A172 (cell line): Measurements from ENCODE around the gene YJEFN3. TPM values are rescaled to one million over a fixed set of nuclear protein-coding genes. Genes with fewer than 3 reads are reported as not detected.

Experiments used
- DNase-seq: peaks from one replicate; pipeline ENCODE4 v3.0.0-alpha.2; 2015; ENCODE audit warnings: low spot score
- total RNA-seq: library from RNA; depleted of rRNA; stranded (reverse); fragments of >200 nt; shearing (Covaris generic); gene quantifications from 2 replicates; pipeline ENCODE4 v1.2.3, GENCODE V29; 2014; rRNA removed

The YJEFN3 gene, protein sequence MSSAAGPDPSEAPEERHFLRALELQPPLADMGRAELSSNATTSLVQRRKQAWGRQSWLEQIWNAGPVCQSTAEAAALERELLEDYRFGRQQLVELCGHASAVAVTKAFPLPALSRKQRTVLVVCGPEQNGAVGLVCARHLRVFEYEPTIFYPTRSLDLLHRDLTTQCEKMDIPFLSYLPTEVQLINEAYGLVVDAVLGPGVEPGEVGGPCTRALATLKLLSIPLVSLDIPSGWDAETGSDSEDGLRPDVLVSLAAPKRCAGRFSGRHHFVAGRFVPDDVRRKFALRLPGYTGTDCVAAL
- 0.62 and 1.1 TPM in 2 replicates for total RNA-seq

- no peak for DNase-seq
These were observed at the start of gene YJEFN3 for GRCh38 chr19:19528721-19529490. TSS of gene YJEFN3 (plus strand) at chr19:19528911. CDS start at chr19:19528933, 22 bp downstream.

DNA sequence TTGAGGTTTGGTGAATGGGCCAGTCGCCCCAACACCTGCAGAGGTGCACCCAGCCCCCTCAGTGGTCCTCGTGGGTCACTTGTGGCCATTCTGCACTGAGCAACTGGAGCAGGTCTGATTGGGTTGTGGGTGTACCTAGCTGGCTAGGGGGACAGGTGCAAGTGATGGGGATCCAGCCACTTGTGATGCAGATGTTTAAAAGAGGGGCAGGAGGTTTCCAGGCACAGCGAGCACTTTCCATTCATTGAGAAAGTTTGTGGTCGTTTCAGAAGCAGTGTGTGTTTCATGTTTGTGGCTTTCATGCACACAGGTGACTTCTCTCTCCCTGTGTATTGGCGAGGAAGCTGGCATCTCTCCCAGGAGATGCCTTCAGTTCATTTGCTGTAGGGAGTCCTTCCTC lies 48.0 kb upstream of the YJEFN3 start:
- DNase-seq = no peak

DNA sequence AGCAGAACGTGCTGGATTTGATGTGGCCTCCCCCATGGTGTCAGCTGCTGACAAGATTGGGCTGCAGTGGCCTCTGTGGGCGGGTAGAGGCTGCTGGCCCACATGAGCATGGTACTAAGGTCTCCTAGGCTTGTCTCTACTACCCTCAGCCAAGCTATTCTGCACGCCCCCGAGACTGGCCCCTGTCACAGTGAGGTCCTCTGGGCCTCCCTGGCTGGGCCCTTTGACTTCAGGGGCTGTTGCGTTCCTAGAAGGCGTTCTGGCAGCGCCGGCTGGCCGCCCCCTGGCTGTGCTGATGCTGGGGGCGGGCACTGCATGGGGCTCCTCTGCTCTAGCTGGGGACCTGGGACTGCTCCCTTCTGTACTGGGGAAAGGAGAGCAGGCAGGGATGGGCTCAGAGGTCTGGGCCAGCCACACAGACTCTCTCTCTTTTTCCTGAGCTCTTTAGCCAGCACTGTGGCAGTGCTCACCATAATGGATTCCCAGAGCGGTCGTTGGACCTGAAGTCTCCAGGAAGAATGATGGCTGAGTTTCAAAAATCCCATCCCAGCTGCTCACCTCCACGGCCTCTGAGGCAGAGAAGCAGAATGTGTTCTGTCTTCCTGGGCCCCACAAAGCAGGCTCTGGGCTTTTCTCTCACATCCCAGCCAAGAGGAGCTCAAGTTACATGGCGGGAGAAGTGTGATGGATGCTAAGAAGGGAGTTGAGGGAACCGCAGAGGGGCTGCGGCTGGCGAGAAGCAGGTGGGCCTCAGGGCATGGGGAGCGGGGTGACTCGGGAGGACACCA lies 45.7 kb upstream of the YJEFN3 start:
- DNase-seq = no peak

DNA sequence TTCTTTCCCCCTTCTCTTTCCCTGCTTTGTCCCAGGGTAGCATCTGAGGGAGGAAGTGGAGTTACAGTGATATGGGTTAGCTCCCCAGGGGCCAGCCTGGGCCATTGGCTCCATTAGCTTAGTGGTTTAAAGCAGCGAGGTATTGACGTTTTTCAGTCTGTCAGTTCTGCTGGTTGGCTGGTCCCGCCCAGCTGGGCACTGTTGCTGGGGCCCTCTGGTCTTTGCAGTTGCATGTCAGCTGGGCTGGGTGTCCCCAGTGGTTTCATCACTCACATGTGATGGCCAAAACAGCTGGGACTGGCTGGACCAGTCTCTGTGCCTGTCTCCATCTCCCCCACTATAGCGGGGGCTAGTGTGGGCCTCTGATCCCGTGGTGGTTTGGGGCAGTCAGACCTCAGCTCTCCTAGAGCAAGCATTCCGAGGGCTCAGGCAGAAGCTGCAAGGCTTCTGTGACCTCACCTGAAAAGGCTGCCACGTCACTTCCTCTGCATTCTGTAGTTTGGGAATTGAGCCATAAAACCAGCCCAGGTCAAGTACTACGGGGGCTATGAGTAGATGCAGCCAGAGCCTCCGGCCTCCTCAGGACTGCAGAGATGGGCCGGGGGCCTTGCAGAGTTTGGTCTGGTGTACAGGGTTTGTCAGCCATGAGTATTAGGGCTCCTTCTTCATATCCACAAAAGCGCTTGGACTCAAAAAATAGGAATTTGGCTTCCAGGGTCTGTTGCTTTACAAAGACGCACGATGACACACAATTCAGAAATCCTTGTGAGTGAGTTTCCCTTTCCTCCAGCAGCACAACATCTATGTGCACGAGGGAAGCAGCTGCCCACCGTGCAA lies 43.3 kb upstream of the YJEFN3 start:
- no peak for DNase-seq

- DNase-seq = no peak
These were observed 42.8 kb upstream of the YJEFN3 start for GRCh38 chr19:19485998-19486290.

DNA sequence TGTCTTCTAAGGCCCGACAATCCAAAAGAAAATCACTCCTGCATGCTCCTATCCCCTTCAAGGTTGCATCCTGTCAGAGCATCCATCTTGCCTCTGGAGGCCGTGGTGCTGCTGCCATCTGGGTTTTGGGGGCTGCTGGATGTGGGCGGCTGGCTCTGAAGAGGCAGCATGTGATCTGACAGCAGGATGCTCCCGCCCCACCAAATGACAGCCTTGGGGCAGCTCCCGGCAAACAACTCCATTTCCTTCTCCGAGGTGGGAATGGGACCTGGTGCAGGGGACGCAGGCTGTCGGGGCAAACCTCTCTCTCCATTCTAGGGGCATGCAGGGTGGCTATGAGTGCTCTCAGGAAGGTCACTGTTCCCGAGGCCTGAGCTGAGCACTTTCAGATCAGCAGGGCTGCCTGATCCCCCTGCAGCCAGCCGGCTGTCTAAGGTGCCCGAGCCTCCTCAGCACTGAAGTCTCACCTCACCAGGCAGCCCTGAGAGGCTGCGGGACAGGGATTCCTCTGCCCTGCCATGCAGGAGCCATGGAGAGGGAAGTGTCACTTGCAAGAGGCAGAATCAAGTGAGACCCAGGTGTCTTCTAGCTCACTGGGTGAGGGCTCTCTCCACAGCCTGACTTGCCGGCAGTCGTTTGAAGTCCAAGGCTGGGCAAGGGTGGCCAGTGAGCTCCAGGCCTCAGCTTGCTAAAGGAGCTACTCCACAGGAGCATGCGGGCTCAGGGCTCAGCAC lies 42.2 kb upstream of the YJEFN3 start:
- no peak for DNase-seq

DNA sequence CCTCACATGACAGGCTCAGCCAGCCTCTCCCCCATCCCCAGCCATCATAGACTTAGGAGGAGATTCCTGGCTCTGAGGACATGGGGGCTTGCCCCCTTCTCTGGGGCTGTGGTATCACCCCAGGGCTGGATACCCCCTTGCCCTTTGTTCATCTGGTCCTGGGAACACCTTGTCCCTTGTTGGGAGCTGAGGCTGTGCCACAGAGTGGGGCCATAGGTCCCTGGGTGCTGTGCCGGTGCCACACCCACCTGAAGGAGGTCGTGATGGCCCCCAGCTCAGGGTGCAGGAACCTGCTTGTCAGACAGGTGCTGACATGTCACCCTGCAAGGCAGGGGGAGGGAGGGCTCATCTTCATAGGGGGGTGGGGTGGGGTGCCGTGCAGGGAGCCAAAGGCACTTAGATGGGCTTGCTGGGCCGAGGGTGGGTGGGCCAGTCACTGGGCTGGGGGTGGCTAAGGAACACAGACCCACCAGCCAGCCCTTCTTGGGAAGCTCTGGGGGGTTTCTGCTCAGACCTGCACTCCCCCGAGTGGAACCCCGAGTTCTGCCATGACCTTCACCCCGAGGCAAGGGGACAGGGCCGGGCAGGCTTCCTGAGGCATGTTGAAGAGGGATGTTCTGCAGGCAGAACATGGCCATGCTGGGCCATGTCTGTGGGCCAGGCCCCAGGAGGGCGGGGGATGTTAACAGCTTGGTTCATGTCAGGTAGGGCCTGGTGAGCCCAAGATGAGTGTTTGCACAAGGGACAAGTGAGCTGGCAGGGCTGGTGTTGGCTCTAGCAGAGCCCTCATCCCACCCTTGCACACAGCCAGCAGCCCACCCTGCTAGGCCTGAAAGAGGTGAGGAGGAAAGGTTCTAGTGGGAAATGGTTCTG lies 41.4 kb upstream of the YJEFN3 start:
- no peak for DNase-seq

GRCh38 chr19:19487950-19488874 lies 40.5 kb upstream of the YJEFN3 start:
- DNase-seq = peak; percentile 18

DNA sequence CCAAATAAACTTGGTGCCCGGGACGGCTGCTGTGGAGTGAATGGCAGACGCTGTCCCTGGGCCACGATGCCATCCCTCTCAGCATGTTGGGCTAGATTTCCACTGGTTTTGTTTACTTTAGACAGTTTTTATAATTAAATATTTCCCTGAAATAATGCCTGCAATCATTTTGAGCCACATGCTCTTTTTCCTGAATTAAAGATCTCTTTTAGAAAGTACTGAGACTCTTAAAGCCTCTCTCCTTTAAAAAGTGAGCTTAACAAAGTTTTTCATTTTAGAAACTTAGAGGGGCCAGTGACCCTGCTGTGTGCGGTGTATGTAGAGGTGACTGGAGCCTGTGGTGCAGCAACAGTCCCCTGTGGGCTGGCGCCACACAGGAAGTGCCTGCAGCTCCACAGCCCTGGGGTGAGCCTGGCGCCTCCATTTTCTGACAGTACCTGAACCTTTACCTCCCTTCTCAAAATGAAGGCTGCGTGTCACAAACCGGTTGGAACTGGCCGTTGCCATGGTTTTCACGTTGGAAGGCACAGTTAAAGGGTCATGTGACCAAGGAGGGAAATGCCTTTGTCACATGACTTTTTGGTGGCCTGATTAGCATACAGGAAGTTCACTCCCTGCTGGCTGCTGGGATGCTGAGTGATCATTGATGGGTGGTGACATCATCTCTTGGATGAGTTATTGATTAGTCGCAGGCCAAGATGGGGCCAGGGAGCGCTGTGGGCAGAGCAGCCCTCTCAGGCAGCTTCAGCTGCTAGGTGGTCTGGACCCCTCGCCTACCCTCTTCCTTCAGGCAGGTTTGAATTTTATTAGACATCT lies 39.6 kb upstream of the YJEFN3 start:
- peak; percentile 96 for DNase-seq

- DNase-seq = no peak
These were observed 38.9 kb upstream of the YJEFN3 start for GRCh38 chr19:19489804-19490204.

DNA sequence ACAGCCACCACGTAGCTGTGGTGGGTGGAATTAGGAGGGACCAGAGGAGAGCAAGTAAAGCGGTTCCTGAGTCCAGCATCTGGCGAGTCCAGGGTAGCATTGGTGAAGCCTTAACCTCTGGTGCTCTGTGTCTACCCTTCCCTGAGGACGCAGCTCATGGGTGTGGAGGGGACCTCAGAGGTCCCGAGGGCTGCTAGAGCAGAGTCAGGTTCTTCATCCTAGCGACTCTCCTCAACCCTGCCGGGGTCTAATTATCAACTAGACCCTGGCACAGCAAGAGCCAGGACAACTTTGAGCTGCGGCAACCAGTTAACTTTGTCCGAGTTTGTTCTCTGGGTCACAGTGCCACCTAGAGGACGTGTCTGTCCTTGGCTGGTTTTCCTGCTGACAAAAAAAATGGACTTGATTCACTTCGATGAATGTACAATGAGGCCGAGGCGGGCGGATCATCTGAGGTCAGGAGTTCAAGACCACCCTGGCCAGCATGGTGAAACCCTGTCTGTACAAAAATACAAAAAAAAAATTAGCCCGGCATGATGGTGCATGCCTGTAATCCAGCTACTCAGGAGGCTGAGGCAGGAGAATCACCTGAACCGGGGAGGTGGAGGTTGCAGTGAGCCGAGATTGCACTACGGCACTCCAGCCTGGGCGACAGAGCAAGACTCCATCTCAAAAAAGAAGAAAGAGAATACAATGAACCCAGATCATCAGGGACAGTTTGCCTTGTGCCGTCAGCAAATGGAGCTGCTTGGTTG lies 38.3 kb upstream of the YJEFN3 start:
- peak; percentile 84 for DNase-seq

GRCh38 chr19:19491321-19492025 lies 37.2 kb upstream of the YJEFN3 start:
- no peak for DNase-seq

DNA sequence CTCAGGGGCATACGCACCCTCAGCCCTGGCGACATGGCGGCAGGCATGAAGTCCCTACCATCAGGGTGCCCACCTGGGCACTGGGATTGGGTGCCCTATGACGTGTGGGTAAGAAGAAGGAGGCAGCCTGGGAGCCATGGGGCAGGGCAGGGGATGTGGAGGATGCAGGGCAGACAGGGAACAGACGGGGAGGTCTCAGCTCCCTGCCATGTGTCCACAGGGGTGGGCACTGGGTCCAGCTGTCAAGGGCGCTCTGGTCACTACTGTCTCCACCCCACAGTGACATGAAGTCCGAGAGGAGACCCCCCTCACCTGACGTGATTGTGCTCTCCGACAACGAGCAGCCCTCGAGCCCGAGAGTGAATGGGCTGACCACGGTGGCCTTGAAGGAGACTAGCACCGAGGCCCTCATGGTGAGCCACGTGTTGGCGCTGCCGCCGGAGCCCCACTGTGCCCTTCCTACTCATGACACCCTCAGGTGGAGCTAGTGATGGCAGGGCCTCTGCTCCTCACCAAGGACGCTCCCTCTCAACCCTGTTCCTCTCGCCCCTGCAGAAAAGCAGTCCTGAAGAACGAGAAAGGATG lies 36.6 kb upstream of the YJEFN3 start:
- no peak for DNase-seq

DNA sequence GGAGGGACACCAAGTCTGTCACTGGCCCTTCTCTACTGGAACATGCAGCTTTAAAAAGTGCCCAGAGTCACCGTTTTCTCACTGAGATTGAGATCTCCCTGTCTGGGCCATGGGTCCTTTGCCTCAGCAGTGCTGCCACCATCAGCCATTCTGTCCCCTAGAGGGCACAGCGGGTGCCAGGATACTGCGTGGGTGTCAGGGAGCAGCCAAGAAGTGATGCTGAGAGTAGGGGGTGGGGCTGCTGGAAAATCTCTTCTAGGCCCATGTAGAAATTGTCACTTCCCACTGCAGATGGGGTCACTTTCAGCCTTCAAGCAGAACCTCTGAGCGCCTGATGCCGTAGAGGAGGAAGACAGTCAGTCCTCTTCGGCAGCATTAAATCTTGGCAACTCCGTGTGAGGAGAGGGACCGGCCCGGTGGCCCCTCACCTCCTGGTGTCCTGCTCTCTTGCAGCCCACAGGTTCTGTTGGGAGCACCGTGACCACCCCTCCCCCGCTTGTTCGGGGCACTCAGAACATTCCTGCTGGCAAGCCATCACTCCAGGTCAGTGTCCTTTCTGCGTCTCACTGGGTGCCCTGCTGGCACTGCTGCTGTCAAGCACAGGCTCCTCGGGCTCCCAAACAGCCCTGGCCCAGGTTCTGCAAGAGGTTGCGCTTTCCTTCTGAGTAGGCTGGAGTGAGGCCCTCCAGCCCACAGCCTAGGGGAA lies 34.7 kb upstream of the YJEFN3 start:
- no peak for DNase-seq
